Transverse colon (tissue), 4 donors: Measurements from ENCODE around the gene CLDN19.
"Not testable (repeated sequence)": the region's sequence is repeated elsewhere in the genome, so short reads cannot be mapped to it uniquely, and the experiment has no call there.

ENCODE experiments used
- EP300 ChIP-seq: sonication (generic); formaldehyde crosslinking; IDR thresholded peaks from one replicate; pipeline ENCODE4 v1.6.1; 2017; ENCODE audit warnings: antibody characterized with exemption, low read depth
- POLR2A ChIP-seq: fragments of 450-650 bp; IDR thresholded peaks from one replicate; pipeline ENCODE4 v1.6.1; 2016; ENCODE audit warnings: antibody characterized with exemption, mild to moderate bottlenecking, moderate library complexity
- POLR2AphosphoS5 ChIP-seq, 3 donors: sonication (generic); formaldehyde crosslinking; IDR thresholded peaks; one replicate each; pipeline ENCODE4 v1.6.1; 2016; ENCODE audit warnings: antibody characterized with exemption in 3 of 3
- TF ChIP-seq, protein P1 (sequence below), 5 experiments: fragments of 200-600 bp in 3 of 5; fragments of 450-650 bp in 2 of 5; sonication (generic) in 3 of 5; IDR thresholded peaks; 1 replicate in 2 of 5; 2 replicates in 3 of 5; pipeline ENCODE4 v1.5.1; 2016 to 2017; ENCODE audit warnings: antibody characterized with exemption in 5 of 5, inconsistent platforms in 3 of 5, mild to moderate bottlenecking in 2 of 5, moderate library complexity in 1 of 5

GRCh38 chr1:42722403-42722802 lies 17.6 kb downstream of the CLDN19 start:
- TF ChIP-seq, protein P1, sequence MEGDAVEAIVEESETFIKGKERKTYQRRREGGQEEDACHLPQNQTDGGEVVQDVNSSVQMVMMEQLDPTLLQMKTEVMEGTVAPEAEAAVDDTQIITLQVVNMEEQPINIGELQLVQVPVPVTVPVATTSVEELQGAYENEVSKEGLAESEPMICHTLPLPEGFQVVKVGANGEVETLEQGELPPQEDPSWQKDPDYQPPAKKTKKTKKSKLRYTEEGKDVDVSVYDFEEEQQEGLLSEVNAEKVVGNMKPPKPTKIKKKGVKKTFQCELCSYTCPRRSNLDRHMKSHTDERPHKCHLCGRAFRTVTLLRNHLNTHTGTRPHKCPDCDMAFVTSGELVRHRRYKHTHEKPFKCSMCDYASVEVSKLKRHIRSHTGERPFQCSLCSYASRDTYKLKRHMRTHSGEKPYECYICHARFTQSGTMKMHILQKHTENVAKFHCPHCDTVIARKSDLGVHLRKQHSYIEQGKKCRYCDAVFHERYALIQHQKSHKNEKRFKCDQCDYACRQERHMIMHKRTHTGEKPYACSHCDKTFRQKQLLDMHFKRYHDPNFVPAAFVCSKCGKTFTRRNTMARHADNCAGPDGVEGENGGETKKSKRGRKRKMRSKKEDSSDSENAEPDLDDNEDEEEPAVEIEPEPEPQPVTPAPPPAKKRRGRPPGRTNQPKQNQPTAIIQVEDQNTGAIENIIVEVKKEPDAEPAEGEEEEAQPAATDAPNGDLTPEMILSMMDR (IDR thresholded peaks at IDR 0.05), result not testable (repeated sequence)
- TF ChIP-seq POLR2A; POLR2AphosphoS5 (IDR thresholded peaks at IDR 0.05); EP300: not testable (repeated sequence)
